HepG2 (cell line): Measurements from ENCODE around the gene ITGAV. TPM values are rescaled to one million over a fixed set of nuclear protein-coding genes. Genes with fewer than 3 reads are reported as not detected.

Experiments
- ATAC-seq: fragments of 200-7000 bp; cut with Tn5 transposase; 3 replicates; pipeline ENCODE4 v1.9.1; 2020; ENCODE audit warnings: mild to moderate bottlenecking, moderate library complexity
- BruUV-seq: library from RNA; stranded (reverse); fragments of 400-500 nt; replicated peaks from 2 replicates; lab custom pipeline; 2021; lab: Mats Ljungman, UMichigan
- CTCF ChIA-PET: fragments of 300-600 bp; formaldehyde crosslinking; extraction: SDS; loops from one replicate; lab custom pipeline; 2021; ENCODE audit warnings: low total read pairs, inconsistent platforms, low intra/inter-chr PET ratio; lab: Yijun Ruan, JAX
- POLR2A ChIA-PET: fragments of 350-600 bp; sonication (Branson Sonifier 250); formaldehyde crosslinking; loops from one replicate; lab custom pipeline; 2020; ENCODE audit warnings: antibody characterized with exemption, inconsistent platforms; lab: Yijun Ruan, JAX
- DNase-seq: peaks from one replicate; pipeline ENCODE4 v3.0.0-alpha.2; 2015; ENCODE audit warnings: low spot score
- FAIRE-seq: peaks from 3 replicates; lab custom pipeline; 2011; peaks lifted over from hg19 to GRCh38; lab: Jason Lieb, UNC
- H2AFZ ChIP-seq: one replicate; pipeline ENCODE4 v1.6.1; 2011; ENCODE audit warnings: low read length, inconsistent platforms
- H3K27ac ChIP-seq: fragments of 300-600 bp; 3 replicates; pipeline ENCODE4 v1.8.0; 2011; ENCODE audit warnings: mixed run types, mild to moderate bottlenecking, mixed read lengths, low read length, inconsistent platforms; ENCODE audit not compliant: insufficient read depth; ENCODE audit errors: extremely low read length
- H3K27me3 ChIP-seq, 2 experiments: fragments of 200-600 bp in 1 of 2; 2 replicates in 1 of 2; 3 replicates in 1 of 2; pipeline versions ENCODE4 v1.6.0 to v1.8.0; 2011; ENCODE audit warnings: low read length in 2 of 2, mild to moderate bottlenecking in 2 of 2, moderate library complexity in 2 of 2, inconsistent platforms in 1 of 2; ENCODE audit not compliant: insufficient read depth in 2 of 2, control insufficient read depth in 1 of 2
- H3K36me3 ChIP-seq, 2 experiments: fragments of 200-600 bp in 1 of 2; replicated peaks in 1 of 2; 2 replicates in 1 of 2; 3 replicates in 1 of 2; pipeline versions ENCODE4 v1.5.1 to v1.8.0; 2011; ENCODE audit warnings: low read length in 2 of 2, inconsistent platforms in 1 of 2; ENCODE audit not compliant: insufficient read depth in 2 of 2, control insufficient read depth in 1 of 2
- H3K4me1 ChIP-seq: 2 replicates; pipeline ENCODE4 v1.5.1; 2012; ENCODE audit warnings: low read length, inconsistent platforms; ENCODE audit not compliant: insufficient read depth
- H3K4me2 ChIP-seq: 2 replicates; pipeline ENCODE4 v1.6.0; 2011; ENCODE audit warnings: low read depth, low read length, inconsistent platforms
- H3K4me3 ChIP-seq, 3 experiments: fragments of 200-600 bp in 1 of 3; sonication (generic), shearing (Covaris generic) in 1 of 3; replicated peaks in 1 of 3; 2 replicates each; pipeline ENCODE4 v1.5.1; 2011 to 2016; ENCODE audit warnings: low read length in 3 of 3, inconsistent platforms in 2 of 3, low read depth in 2 of 3, mild to moderate bottlenecking in 2 of 3, control low read depth in 1 of 3, mixed read lengths in 1 of 3; ENCODE audit not compliant: insufficient read depth in 1 of 3
- H3K79me2 ChIP-seq: one replicate; pipeline ENCODE4 v1.6.1; 2011; ENCODE audit warnings: low read length, inconsistent platforms; ENCODE audit not compliant: insufficient read depth
- H3K9ac ChIP-seq: 2 replicates; pipeline ENCODE4 v1.6.0; 2011; ENCODE audit warnings: mild to moderate bottlenecking, low read depth, low read length, inconsistent platforms; ENCODE audit not compliant: insufficient read depth
- H3K9me3 ChIP-seq: 2 replicates; pipeline ENCODE4 v1.5.1; 2012; ENCODE audit warnings: mild to moderate bottlenecking, low read length
- H4K20me1 ChIP-seq: 2 replicates; pipeline ENCODE4 v1.6.0; 2011; ENCODE audit warnings: inconsistent platforms, mild to moderate bottlenecking, low read length, moderate library complexity; ENCODE audit not compliant: insufficient read depth
- CSRNP1 ChIP-seq: sonication (generic); formaldehyde crosslinking; IDR thresholded peaks from 2 replicates; pipeline ENCODE4 v1.8.1; 2023; ENCODE audit warnings: mild to moderate bottlenecking, missing genetic modification reagents
- DPF2 ChIP-seq: sonication (generic); formaldehyde crosslinking; IDR thresholded peaks from 2 replicates; pipeline ENCODE4 v1.4.0; 2020; ENCODE audit warnings: mild to moderate bottlenecking, low read depth, missing genetic modification reagents, borderline replicate concordance
- GLI4 ChIP-seq: sonication (generic); formaldehyde crosslinking; IDR thresholded peaks from 2 replicates; pipeline ENCODE4 v1.5.1; 2020; ENCODE audit warnings: missing genetic modification reagents, mild to moderate bottlenecking, moderate library complexity, borderline replicate concordance
- HMGA1 ChIP-seq: sonication (generic); formaldehyde crosslinking; conservative IDR thresholded peaks from 2 replicates; pipeline ENCODE4 v1.4.0; 2020; ENCODE audit warnings: missing genetic modification reagents
- HNRNPUL1 ChIP-seq: fragments of 200-400 bp; formaldehyde crosslinking; IDR thresholded peaks from 2 replicates; pipeline ENCODE4 v1.6.1; 2017; ENCODE audit warnings: low read depth, mild to moderate bottlenecking, low read length, moderate library complexity
- MATR3 ChIP-seq: sonication (generic); formaldehyde crosslinking; IDR thresholded peaks from 2 replicates; pipeline ENCODE4 v1.4.0; 2020; ENCODE audit warnings: missing genetic modification reagents
- MIXL1 ChIP-seq: IDR thresholded peaks from 2 replicates; pipeline ENCODE4 v1.6.1; 2016
- POLR2AphosphoS5 ChIP-seq: IDR thresholded peaks from 2 replicates; pipeline ENCODE4 v1.6.1; 2012; ENCODE audit warnings: low read depth, low read length
- PRDM10 ChIP-seq: sonication (generic); formaldehyde crosslinking; IDR thresholded peaks from 2 replicates; pipeline ENCODE4 v1.4.0; 2020; ENCODE audit warnings: low read depth, missing genetic modification reagents
- REL ChIP-seq: sonication (generic); formaldehyde crosslinking; conservative IDR thresholded peaks from 2 replicates; pipeline ENCODE4 v1.8.0; 2022; ENCODE audit warnings: mild to moderate bottlenecking, missing genetic modification reagents, moderate library complexity
- THAP11 ChIP-seq: IDR thresholded peaks from 2 replicates; pipeline ENCODE4 v1.6.1; 2016; ENCODE audit warnings: missing biosample characterization, missing genetic modification reagents
- ZNF24 ChIP-seq: fragments of 450-650 bp; IDR thresholded peaks from 2 replicates; pipeline ENCODE4 v1.6.1; 2017; ENCODE audit warnings: antibody characterized with exemption, mild to moderate bottlenecking
- ZNF784 ChIP-seq: sonication (generic); formaldehyde crosslinking; IDR thresholded peaks from 2 replicates; pipeline ENCODE4 v1.5.1; 2020; ENCODE audit warnings: missing genetic modification reagents, mild to moderate bottlenecking, borderline replicate concordance
- whole genome bisulfite sequencing: methylation state at CpG from one replicate; pipeline ENCODE4 v1.1.6; 2017; ENCODE audit warnings: low lambda C conversion rate; 5-methylcytosine and 5-hydroxymethylcytosine counted together
- in situ Hi-C: cut with HindIII; loops from 2 replicates; pipeline ENCODE4 v1.10.0; 2017; ENCODE audit warnings: low pct_unique_long_range_greater_than_20kb; ENCODE audit not compliant: extremely low pct_ligation_motif_present
- intact Hi-C: fragments of 100-400 bp; cut with micrococcal nuclease; formaldehyde crosslinking; loops from one replicate; pipeline ENCODE4 v1.10.0; 2022; ENCODE audit not compliant: unreplicated experiment
- polyA plus RNA-seq, 8 experiments: library from polyadenylated mRNA; depleted of rRNA in 3 of 8; stranded (reverse) in 7 of 8; unstranded in 1 of 8; fragments of >200 nt; fragmentation: Illumina TruSeq in 4 of 8; extraction: Trizol in 4 of 8; gene quantifications; 2 replicates each; pipeline versions ENCODE4 v1.2.1 to v1.2.3, GENCODE V29; 2011 to 2016; ENCODE audit warnings: low read depth in 4 of 8, missing spikeins in 1 of 8, mixed read lengths in 1 of 8; ENCODE audit not compliant: insufficient read depth in 1 of 8
- total RNA-seq, 5 experiments: library from RNA; depleted of rRNA; stranded (reverse); fragments of >200 nt; fragmentation: Illumina TruSeq; extraction: Trizol; gene quantifications; 2 replicates each; pipeline ENCODE4 v1.2.3, GENCODE V29; 2016; ENCODE audit warnings: low read depth in 1 of 5
- TF ChIP-seq, protein P1 (sequence below): sonication (generic); formaldehyde crosslinking; IDR thresholded peaks from 2 replicates; pipeline ENCODE4 v1.9.0; 2021; ENCODE audit warnings: missing genetic modification reagents, borderline replicate concordance

ITGAV gene
- total and polyA plus RNA-seq, 2 of the 13 experiments (the other 11 are each of a cell fraction or from before 2014, with no cell fraction given): 59.1 to 60.4 TPM

- POLR2A ChIA-PET: no interaction called here
These were observed 106.9 kb downstream of the ITGAV start for GRCh38 chr2:186696804-186697203.

More at GRCh38 chr2:186696804-186697203, 106.9 kb downstream of the ITGAV start:
- WGBS: 9% methylated on average over 4 of the region's 4 CpGs
- Histone ChIP-seq H3K27ac (no peak overlapping the region), H3K27me3 (peaks cover 5 to 49% of the 10 kb centered on the region in 2 experiments; a peak in 4 of 5 replicates), H3K36me3 (no peaks in the 10 kb centered on the region), H3K9me3 (no peaks in the 10 kb centered on the region), H3K4me2 (no peak overlapping the region), H2AFZ (no peak overlapping the region), H4K20me1 (no peaks in the 10 kb centered on the region), H3K4me1 (peaks cover 12% of the 10 kb centered on the region), H3K79me2 (no peaks in the 10 kb centered on the region), H3K4me3 (no peak overlapping the region), H3K9ac (no peak overlapping the region)
- TF ChIP-seq DPF2 (CRISPR knock-in tag): no peak
- no peak for TF ChIP-seq ZNF24
- no peak for TF ChIP-seq HNRNPUL1
- TF ChIP-seq THAP11 (CRISPR knock-in tag): no peak
- no peak for TF ChIP-seq GLI4
- no peak for TF ChIP-seq MATR3 (CRISPR knock-in tag)
- no peak for TF ChIP-seq ZNF784
- TF ChIP-seq, protein P1, sequence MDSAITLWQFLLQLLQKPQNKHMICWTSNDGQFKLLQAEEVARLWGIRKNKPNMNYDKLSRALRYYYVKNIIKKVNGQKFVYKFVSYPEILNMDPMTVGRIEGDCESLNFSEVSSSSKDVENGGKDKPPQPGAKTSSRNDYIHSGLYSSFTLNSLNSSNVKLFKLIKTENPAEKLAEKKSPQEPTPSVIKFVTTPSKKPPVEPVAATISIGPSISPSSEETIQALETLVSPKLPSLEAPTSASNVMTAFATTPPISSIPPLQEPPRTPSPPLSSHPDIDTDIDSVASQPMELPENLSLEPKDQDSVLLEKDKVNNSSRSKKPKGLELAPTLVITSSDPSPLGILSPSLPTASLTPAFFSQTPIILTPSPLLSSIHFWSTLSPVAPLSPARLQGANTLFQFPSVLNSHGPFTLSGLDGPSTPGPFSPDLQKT (CRISPR knock-in tag): no peak
- TF ChIP-seq CSRNP1: no peak
- no peak for TF ChIP-seq HMGA1 (CRISPR knock-in tag)
- no peak for TF ChIP-seq REL (CRISPR knock-in tag)
- no peak for TF ChIP-seq POLR2AphosphoS5
- TF ChIP-seq PRDM10 (CRISPR knock-in tag): no peak
- TF ChIP-seq MIXL1 (CRISPR knock-in tag): no peak
- no peak for ATAC-seq
- CTCF ChIA-PET: no interaction called here
- intact Hi-C loops: no loop called here
- in situ Hi-C loops: no loop called here
- no peak for DNase-seq
- BruUV-seq: no TSS peak
- FAIRE-seq: no peak
